ENCODE results near the gene EVI5.
"Not testable (repeated sequence)": the region's sequence is repeated elsewhere in the genome, so short reads cannot be mapped to it uniquely, and the experiment has no call there.

Gene EVI5

DNA sequence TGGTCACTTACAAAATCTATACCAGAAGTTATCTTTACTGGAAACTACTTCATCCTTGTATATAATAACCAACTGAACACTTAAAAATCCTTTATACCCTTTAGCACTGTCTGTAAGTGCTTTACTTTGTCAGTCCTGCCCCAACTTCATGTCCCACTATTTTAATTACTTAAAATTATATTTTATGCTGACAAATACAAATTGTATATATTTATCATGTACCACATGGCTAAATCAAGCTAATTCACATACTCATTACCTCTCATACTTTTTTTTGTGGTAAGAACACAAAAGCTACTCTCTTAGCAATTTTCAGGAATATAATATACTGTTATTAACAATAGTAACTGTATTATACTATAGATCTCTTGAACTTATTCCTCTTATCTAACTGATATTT is 63.0 kb downstream of the EVI5 start:
- TF ChIP-seq, protein P1, sequence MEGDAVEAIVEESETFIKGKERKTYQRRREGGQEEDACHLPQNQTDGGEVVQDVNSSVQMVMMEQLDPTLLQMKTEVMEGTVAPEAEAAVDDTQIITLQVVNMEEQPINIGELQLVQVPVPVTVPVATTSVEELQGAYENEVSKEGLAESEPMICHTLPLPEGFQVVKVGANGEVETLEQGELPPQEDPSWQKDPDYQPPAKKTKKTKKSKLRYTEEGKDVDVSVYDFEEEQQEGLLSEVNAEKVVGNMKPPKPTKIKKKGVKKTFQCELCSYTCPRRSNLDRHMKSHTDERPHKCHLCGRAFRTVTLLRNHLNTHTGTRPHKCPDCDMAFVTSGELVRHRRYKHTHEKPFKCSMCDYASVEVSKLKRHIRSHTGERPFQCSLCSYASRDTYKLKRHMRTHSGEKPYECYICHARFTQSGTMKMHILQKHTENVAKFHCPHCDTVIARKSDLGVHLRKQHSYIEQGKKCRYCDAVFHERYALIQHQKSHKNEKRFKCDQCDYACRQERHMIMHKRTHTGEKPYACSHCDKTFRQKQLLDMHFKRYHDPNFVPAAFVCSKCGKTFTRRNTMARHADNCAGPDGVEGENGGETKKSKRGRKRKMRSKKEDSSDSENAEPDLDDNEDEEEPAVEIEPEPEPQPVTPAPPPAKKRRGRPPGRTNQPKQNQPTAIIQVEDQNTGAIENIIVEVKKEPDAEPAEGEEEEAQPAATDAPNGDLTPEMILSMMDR (conservative IDR thresholded peaks at IDR 0.05): no peak

DNA sequence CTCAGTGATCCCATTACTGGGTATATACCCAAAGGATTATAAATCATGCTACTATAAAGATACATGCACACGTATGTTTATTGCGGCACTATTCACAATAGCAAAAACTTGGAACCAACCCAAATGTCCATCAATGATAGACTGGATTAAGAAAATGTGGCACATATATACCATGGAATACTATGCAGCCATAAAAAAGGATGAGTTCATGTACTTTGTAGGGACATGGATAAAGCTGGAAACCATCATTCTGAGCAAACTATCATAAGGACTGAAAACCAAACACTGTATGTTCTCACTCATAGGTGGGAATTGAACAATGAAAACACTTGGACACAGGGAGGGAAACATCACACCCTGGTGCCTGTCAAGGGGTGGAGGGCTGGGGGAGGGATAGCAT is 63.8 kb downstream of the EVI5 start:
- H3K27ac ChIP-seq: not testable (repeated sequence)

More for the DNA sequence above, 63.0 kb downstream of the EVI5 start:
- H3K27ac ChIP-seq: no peak overlapping the region

DNA sequence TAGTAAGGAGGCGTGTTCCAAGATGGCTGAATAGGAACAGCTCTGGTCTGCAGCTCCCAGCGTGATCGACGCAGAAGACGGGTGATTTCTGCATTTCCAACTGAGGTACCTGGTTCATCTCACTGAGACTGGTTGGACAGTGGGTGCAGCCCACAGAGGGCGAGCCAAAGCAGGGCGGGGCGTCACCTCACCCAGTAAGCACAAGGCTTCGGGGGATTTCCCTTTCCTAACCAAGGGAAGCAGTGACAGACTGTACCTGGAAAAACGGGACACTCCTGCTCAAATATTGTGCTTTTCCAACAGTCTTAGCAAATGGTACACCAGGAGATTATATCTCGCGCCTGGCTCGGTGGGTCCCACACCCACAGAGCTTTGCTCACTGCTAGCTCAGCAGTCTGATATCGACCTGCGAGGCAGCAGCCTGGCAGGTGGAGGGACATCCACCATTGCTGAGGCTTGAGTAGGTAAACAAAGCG is 69.4 kb downstream of the EVI5 start:
- not testable (repeated sequence) for H3K27ac ChIP-seq

DNA sequence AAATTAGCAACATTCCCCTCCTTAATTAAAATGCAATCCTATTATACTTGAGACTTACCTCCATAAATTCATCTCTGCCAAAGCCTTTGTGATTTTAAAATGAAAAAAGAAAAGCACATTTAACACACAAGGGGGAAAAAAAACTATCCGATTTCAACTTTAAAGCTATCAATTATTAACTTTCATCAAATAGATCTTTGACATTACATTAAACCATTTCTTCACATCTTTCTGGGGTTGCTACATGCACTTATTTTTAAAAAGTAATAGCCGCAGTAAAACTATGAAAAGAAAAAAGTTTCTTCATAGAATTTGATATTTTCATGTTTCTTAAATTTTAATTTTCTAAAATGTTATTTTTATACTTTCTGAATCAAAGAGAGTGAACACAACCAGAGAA is 71.0 kb downstream of the EVI5 start:
- H3K27ac ChIP-seq: no peak overlapping the region

DNA sequence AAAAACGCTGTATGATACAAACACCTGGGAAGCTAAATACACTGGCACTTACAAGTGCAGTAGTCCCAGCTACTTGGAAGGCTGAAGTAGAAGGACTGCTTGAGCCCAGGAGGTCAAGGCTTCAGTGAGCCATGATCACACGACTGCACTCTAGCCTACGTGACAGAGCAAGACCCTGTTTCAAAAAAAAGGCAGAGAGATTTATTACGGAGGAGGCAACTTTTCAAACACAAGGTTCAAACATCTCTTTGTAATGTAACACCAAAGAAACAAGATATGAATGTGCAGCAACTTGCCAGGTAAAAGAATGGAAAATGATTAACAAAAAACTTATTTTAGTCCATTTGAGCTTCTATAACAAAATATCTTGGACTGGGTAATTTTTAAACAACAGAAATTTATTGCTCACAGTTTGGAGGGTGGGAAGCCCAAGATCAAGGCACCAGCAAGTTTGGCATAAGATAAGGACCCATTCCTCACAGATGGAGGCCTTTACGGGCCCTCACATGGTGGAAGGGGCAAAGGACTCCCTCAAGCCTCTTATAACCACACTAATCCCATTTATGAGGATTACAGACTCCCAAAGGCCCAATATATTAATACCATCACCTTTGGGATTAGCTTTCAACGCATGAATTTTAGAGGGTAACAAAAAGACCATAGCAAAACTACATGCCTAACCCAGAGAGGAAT is 73.3 kb downstream of the EVI5 start:
- TF ChIP-seq, protein P1 (conservative IDR thresholded peaks at IDR 0.05): no peak
- H3K27ac ChIP-seq: no peak overlapping the region

More for the DNA sequence above, 71.0 kb downstream of the EVI5 start:
- TF ChIP-seq, protein P1 (conservative IDR thresholded peaks at IDR 0.05): no peak

DNA sequence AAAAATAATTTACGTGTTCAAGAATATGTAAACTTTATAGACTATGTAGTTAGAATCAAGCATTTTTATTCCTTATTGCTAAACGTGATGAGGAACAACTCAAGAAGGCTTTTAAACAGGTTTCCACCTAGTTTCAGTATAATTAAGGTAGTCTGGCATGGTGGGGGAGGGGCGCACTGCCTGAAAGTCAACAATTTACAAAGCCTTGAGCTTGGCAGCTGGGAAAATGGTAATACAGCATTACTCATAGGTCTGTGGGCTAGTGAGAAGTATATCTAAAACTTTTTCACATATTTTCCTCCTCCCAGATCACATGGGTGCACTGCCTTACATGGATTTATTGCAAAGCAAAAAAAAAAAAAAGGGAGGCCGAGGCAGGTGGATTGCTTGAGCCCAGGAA is 75.2 kb downstream of the EVI5 start:
- no peak overlapping the region for H3K27ac ChIP-seq
- TF ChIP-seq, protein P1 (conservative IDR thresholded peaks at IDR 0.05): no peak

DNA sequence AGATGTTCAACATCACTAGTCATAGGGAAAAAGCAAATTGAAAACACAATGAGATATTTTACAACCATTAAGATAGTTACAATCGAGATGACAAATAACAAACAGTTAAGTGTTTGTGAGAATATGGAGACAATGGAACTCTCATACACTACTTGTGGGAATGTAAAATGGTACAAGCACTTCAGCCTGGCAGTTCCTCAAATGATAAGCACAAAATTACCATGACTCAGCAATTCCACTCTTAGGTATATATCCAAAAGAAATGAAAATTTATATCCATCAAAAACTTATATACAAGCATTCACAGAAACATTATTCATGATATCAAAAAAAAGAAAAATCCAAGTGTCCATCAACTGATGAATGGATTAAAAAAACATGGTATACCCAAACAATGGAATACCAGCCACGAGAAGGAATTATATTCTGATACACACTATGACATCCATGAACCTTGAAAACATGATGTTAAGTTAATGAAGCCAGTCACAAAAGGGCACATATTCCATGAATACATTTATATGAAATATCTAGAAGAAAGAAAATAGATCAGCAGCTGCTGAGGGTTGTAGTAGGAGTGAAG is 76.4 kb downstream of the EVI5 start:
- H3K27ac ChIP-seq: no peak overlapping the region
- TF ChIP-seq, protein P1 (conservative IDR thresholded peaks at IDR 0.05): no peak

DNA sequence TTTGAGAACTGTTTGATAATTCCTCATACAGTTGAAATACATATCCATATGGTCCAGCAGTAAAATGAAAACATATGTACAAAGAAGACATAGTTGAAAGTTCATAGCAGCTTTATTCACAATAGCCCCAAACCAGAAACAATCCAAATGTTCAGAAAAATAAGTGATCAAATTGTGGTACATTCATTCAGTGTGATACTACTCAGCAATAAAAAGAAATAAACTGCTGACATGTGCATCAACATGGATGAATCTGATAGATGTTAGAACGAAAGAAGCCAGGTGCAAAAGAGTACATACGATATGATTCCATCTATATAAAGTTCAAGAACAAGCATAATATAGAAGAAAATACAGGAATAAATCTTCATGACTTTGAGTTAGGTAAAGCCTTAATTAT is 77.2 kb downstream of the EVI5 start:
- H3K27ac ChIP-seq: no peak overlapping the region
- TF ChIP-seq, protein P1 (conservative IDR thresholded peaks at IDR 0.05): no peak
